ENCODE results near the gene FARS2.

DNA sequence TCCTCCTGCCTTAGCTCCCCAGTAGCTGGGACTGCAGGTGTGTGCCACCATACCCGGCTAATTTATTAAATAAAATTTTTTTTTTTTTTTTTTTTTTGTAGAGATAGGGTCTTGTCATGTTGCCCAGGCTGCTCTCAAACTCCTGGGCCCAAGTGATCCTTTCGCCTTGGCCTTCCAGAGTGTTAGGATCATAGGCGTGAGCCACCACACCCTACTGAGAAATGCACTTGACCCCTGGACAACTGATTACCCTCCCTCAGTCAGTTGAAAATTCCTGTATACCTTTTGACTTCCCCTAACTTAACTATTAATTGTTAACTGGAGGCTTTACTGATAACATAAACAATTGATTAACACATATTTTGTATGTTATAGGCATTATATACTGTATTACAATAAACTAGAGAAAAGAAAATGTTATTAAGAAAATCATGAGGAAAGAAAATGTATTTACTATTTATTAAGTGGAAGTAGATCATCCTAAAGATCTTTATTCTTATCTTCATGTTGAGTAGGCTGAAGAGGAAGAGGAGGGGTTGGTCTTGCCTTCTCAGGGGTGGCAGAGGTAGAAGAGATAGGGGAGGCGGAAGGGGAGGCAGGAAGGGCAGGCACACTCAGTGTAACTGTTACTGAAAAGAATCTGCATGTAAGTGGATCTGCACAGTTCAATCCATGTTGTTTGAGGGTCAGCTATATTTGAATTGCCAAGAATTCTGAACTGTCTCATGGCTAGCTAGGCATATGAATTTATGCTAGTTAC, 104.3 kb downstream of the FARS2 start:
- TF ChIP-seq SP1 (IDR thresholded peaks at IDR 0.05) (no peak), LEF1 (IDR thresholded peaks at IDR 0.05; ENCODE audit: borderline replicate concordance) (no peak), FOXA1 (IDR thresholded peaks at IDR 0.05) (no peak), BHLHE40 (IDR thresholded peaks at IDR 0.05; ENCODE audit: borderline replicate concordance) (no peak)
